ENCODE data around the gene CHKA. TPM values are rescaled to one million over a fixed set of nuclear protein-coding genes. Genes with fewer than 3 reads are reported as not detected.

Gene CHKA
- total RNA-seq, 4 donors from 2014 or later = 1.1 to 13.0 (median 4.2) TPM

- H3K4me3 ChIP-seq = peak overlapping the region in 1 of 4 donors; percentile 12
- no peaks in the 10 kb centered on the region for H3K27me3 ChIP-seq
- DNase-seq = no peak
- H3K9me3 ChIP-seq = no peaks in the 10 kb centered on the region
- H3K27ac ChIP-seq = peak overlapping the region in 3 of 4 donors; percentile 17 to 79 (median 68)
- WGBS, 2 donors = 73 to 78% methylated on average over 4 of the region's 8 CpGs
- H3K36me3 ChIP-seq = no peaks in the 10 kb centered on the region
- TF ChIP-seq CTCF (IDR thresholded peaks at IDR 0.05) (no peak), POLR2A (IDR thresholded peaks at IDR 0.05) (no peak)
- peaks cover 0 to 46% (median 24%) of the 10 kb centered on the region in 3 donors for H3K4me1 ChIP-seq
- intact Hi-C loops (cut with DNase I) = no loop called here
Observed at GRCh38 chr11:68141246-68142027, 20.2 kb upstream of the CHKA start.

GRCh38 chr11:68140496-68141245, 19.5 kb upstream of the CHKA start:
- TF ChIP-seq POLR2A (IDR thresholded peaks at IDR 0.05) = no peak
- TF ChIP-seq CTCF (IDR thresholded peaks at IDR 0.05) = no peak
- no peak for DNase-seq
- H3K4me3 ChIP-seq = no peak overlapping the region
- no peak overlapping the region for H3K27ac ChIP-seq
- intact Hi-C loops (cut with DNase I) = no loop called here
- H3K9me3 ChIP-seq = no peaks in the 10 kb centered on the region
- 73 to 83% methylated on average over 7 to 8 of the region's 9 CpGs for WGBS, 2 donors
- no peaks in the 10 kb centered on the region for H3K36me3 ChIP-seq
- H3K4me1 ChIP-seq = peaks cover 0 to 38% (median 16%) of the 10 kb centered on the region in 3 donors
- no peaks in the 10 kb centered on the region for H3K27me3 ChIP-seq

- WGBS, 2 donors = 26 to 35% methylated on average over 4 of the region's 4 CpGs
- intact Hi-C loops (cut with DNase I) = no loop called here
- no peak for DNase-seq
- H3K4me1 ChIP-seq = peaks cover 0 to 31% (median 14%) of the 10 kb centered on the region in 3 donors
- H3K27me3 ChIP-seq = no peaks in the 10 kb centered on the region
- H3K27ac ChIP-seq = no peak overlapping the region
- H3K9me3 ChIP-seq = no peaks in the 10 kb centered on the region
- H3K4me3 ChIP-seq = no peak overlapping the region
- H3K36me3 ChIP-seq = no peaks in the 10 kb centered on the region
- TF ChIP-seq POLR2A (IDR thresholded peaks at IDR 0.05) (no peak), CTCF (IDR thresholded peaks at IDR 0.05) (no peak)
Observed at GRCh38 chr11:68138237-68138636, 17.0 kb upstream of the CHKA start.

GRCh38 chr11:68137833-68138232, 16.6 kb upstream of the CHKA start:
- TF ChIP-seq CTCF (IDR thresholded peaks at IDR 0.05) (no peak), POLR2A (IDR thresholded peaks at IDR 0.05) (no peak)
- H3K4me3 ChIP-seq = no peak overlapping the region
- no peak overlapping the region for H3K27ac ChIP-seq
- intact Hi-C loops (cut with DNase I) = no loop called here
- no peaks in the 10 kb centered on the region for H3K36me3 ChIP-seq
- H3K4me1 ChIP-seq = peaks cover 0 to 28% (median 14%) of the 10 kb centered on the region in 3 donors
- H3K27me3 ChIP-seq = no peaks in the 10 kb centered on the region
- 25 to 41% methylated on average over 5 of the region's 5 CpGs for WGBS, 2 donors
- no peaks in the 10 kb centered on the region for H3K9me3 ChIP-seq
- DNase-seq = no peak

GRCh38 chr11:68136866-68137265, 15.7 kb upstream of the CHKA start:
- intact Hi-C loops (cut with DNase I) = no loop called here
- 77 to 80% methylated on average over 8 of the region's 8 CpGs for WGBS, 2 donors
- Histone ChIP-seq H3K4me3 (no peak overlapping the region), H3K9me3 (no peaks in the 10 kb centered on the region), H3K27ac (no peak overlapping the region), H3K27me3 (no peaks in the 10 kb centered on the region), H3K4me1 (peaks cover 0 to 18% (median 6%) of the 10 kb centered on the region in 3 donors), H3K36me3 (no peaks in the 10 kb centered on the region)
- TF ChIP-seq CTCF (IDR thresholded peaks at IDR 0.05) (no peak), POLR2A (IDR thresholded peaks at IDR 0.05) (no peak)
- DNase-seq = no peak
